ENCODE results near the gene VTI1B.
A peak's percentile ranks its signal among the peaks of the same experiment; 100 is the strongest.

VTI1B gene

DNA sequence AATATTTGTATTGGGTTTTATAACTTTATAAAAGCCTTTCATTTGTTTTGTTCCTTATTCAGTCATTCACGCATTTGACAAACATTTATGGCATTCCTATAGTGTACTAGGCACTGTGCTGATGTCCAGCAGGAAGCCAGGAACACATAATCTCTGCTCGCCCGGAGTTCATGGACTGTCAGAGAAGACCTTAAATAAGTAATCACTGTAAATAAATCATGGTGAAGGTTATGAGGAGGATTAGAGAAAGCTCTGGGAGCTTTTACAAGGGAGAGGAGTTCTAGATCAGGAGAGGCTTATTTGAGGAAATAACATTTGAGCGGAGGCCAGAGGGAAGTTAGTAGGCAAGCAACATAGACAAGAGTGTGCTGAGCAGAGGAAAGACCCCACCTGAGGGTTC, 22.6 kb upstream of the VTI1B start:
- TF ChIP-seq ZNF274 (IDR thresholded peaks at IDR 0.05; ENCODE audit: low read depth, low read length), result no peak
- no peak overlapping the region for H3K4me3 ChIP-seq (ENCODE audit: low read length)

GRCh38 chr14:67695394-67695949, 21.0 kb upstream of the VTI1B start, which contains the start of gene RDH11:
Gene RDH11 (minus strand): TSS chr14:67695764. CDS start chr14:67695703, 61 bp downstream.
- peak within 1 kb of the TSS; percentile 85 for H3K4me3 ChIP-seq (ENCODE audit: low read length)
- TF ChIP-seq ZNF274 (IDR thresholded peaks at IDR 0.05; ENCODE audit: low read depth, low read length), result no peak

- peak overlapping the region; percentile 85 for H3K4me3 ChIP-seq (ENCODE audit: low read length)
- no peak for TF ChIP-seq ZNF274 (IDR thresholded peaks at IDR 0.05; ENCODE audit: low read depth, low read length)
Measured at GRCh38 chr14:67694791-67695393, 20.5 kb upstream of the VTI1B start.

DNA sequence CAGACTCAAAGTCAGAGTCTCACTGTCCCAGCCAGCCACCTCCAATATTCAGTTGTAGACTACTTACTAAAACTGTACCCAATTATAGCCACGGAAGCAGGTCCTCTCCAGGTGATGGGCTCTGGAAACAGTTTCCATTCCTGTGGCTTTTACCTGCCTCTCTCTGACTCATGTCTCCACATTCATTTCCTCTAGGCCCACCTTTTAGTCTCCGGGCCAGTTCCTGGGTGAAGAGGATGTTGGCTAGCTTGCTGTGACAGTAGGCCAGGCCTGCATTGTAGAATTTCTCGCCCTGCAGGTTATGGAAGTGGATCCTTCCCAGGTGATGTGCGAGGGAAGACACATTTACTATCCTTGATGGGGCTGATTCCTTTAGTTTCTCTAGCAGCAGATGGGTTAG, 15.6 kb upstream of the VTI1B start:
- H3K4me3 ChIP-seq (ENCODE audit: low read length), result no peak overlapping the region
- TF ChIP-seq ZNF274 (IDR thresholded peaks at IDR 0.05; ENCODE audit: low read depth, low read length), result no peak

DNA sequence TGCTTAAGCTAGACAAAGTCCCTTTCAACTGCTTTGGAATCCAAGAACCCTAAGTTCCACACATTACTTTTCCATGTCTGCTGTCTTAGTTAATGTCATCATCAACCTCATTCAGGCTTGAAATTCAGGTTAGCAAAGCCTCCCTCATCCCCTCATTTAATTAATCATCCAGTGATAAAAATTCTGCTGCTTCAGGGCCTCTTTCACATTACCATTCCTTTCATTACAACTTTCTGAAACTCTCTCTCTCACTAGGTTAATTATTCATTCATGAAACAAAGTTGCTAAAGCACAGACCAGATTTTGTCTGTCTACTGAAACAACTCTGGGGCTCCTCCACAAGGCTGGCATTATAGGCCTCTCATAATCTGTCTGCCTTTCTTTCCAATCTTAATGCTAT, 9.4 kb upstream of the VTI1B start:
- TF ChIP-seq ZNF274 (IDR thresholded peaks at IDR 0.05; ENCODE audit: low read depth, low read length), result no peak
- no peak overlapping the region for H3K4me3 ChIP-seq (ENCODE audit: low read length)

DNA sequence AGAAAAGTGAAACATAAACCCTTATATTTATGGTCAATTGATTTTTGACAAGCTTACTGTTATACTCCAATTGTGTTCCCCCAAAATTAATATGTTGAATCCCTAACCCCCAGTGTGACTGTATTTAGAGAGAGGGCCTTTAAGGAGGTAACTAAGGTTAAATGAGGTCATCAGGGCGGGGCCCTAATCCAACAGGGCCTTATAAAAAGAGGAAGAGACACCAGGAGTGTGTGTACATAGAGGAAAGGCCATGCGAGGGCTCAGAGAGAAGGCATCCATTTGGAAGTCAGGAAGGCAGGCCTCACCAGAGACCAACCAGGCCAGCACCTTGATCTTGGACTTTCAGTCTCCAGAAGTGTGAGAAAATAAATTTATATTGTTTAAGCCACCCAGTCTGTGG, 6.5 kb upstream of the VTI1B start:
- no peak overlapping the region for H3K4me3 ChIP-seq (ENCODE audit: low read length)
- TF ChIP-seq ZNF274 (IDR thresholded peaks at IDR 0.05; ENCODE audit: low read depth, low read length), result no peak

- no peak overlapping the region for H3K4me3 ChIP-seq (ENCODE audit: low read length)
- no peak for TF ChIP-seq ZNF274 (IDR thresholded peaks at IDR 0.05; ENCODE audit: low read depth, low read length)
Measured at GRCh38 chr14:67680121-67680602, 5.7 kb upstream of the VTI1B start.

DNA sequence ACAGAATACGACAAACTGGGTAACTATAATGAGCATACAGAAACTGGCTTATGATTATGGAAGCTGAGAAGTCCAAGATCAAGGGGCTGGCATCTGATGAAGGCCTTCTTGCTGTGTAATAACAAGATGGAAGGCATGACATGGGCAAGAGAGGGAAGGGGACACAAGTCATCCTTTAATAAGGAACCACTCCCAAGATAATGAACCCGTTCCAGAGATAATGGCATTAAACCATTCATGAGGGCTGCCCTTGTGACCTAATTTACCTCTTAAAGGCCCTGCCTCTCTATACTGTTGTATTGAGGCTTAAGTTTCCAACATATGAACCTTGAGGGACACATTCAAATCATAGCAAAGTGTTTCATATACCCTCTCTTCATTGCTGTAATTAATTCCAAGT, 4.6 kb upstream of the VTI1B start:
- H3K4me3 ChIP-seq (ENCODE audit: low read length), result no peak overlapping the region
- TF ChIP-seq ZNF274 (IDR thresholded peaks at IDR 0.05; ENCODE audit: low read depth, low read length), result no peak

DNA sequence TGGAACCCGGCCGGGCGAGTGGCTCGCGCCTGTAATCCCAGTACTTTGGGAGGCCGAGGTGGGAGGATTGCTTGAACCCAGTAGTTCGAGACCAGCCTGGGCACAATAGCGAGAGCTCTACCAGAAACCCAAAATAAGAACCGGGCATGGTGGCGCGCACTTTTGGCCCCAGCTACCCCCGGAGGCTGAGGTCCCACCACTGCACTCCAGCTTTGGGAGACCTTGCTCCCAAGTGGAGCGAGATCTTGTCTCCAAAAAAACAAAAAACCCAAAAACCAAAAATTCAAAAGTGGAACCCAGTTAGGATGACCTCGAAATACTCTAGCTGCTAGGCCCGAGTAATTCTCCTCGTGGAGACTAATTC, 769 bp upstream of the VTI1B start:
- TF ChIP-seq ZNF274 (IDR thresholded peaks at IDR 0.05; ENCODE audit: low read depth, low read length), result no peak
- peak overlapping the region; percentile 89; the same call in 1 of the 2 replicates for H3K4me3 ChIP-seq (ENCODE audit: low read length)

DNA sequence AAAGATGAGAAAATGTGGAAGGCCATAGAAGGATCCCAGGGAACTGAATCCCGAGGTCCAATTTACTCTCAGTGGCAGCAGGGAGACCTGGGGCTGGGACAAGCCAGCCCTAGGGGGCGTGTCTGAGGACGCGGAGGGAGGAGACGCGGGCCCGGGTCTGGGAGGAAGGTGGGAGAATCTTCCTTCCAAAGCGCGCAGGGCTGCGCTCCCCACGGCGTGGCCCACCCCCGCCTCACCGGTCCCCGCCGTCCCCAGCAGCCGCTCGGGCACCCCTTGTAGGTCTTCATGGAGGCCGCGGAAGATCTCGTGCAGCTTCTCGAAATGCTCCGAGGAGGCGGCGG, 323 bp downstream of the VTI1B start:
- no peak for TF ChIP-seq ZNF274 (IDR thresholded peaks at IDR 0.05; ENCODE audit: low read depth, low read length)
- peak overlapping the region; percentile 89 for H3K4me3 ChIP-seq (ENCODE audit: low read length)

GRCh38 chr14:67673451-67673850, 981 bp downstream of the VTI1B start:
- no peak for TF ChIP-seq ZNF274 (IDR thresholded peaks at IDR 0.05; ENCODE audit: low read depth, low read length)
- H3K4me3 ChIP-seq (ENCODE audit: low read length), result peak overlapping the region; percentile 89

DNA sequence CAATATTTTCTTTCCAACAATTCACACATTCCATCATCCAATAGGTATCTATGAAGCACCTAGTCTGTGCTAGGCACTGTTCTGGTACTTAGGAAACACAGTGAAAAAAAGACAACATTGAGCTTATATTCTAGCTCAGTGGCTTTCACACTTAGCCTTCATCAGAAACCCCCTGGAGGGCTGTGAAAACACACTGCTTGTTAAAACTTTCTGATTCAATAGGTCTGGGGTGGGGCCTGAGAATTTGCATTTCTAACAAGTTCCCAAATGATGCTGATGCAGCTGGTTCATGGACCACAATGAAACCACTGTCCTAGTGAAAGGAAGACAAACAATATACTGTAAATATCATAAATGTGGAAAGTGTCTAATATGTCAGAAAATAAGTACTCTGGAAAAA, 5.9 kb downstream of the VTI1B start:
- no peak overlapping the region for H3K4me3 ChIP-seq (ENCODE audit: low read length)
- TF ChIP-seq ZNF274 (IDR thresholded peaks at IDR 0.05; ENCODE audit: low read depth, low read length), result no peak

- TF ChIP-seq ZNF274 (IDR thresholded peaks at IDR 0.05; ENCODE audit: low read depth, low read length), result no peak
Measured at GRCh38 chr14:67666750-67667449, 7.5 kb downstream of the VTI1B start.

DNA sequence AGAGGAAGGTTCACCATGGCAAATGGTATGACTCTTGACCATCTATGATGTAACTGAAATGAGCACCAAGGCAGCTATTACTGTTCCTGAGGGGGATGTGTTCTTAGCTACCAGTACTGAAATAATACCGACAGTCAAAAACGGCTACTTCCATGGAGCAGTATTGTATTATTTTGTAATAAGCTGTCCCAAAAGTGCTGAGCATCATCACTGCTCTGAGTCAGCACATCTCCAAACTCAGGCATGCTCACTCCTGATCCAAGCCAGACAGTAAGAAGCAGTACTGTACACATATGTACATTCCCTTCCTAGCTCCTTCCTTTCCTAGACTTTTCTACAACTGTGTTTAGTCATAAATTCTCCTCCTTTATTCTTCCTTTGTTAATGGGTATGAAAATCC, 8.6 kb downstream of the VTI1B start:
- no peak for TF ChIP-seq ZNF274 (IDR thresholded peaks at IDR 0.05; ENCODE audit: low read depth, low read length)
- no peak overlapping the region for H3K4me3 ChIP-seq (ENCODE audit: low read length)

More at GRCh38 chr14:67666750-67667449, 7.5 kb downstream of the VTI1B start:
- no peak overlapping the region for H3K4me3 ChIP-seq (ENCODE audit: low read length)

DNA sequence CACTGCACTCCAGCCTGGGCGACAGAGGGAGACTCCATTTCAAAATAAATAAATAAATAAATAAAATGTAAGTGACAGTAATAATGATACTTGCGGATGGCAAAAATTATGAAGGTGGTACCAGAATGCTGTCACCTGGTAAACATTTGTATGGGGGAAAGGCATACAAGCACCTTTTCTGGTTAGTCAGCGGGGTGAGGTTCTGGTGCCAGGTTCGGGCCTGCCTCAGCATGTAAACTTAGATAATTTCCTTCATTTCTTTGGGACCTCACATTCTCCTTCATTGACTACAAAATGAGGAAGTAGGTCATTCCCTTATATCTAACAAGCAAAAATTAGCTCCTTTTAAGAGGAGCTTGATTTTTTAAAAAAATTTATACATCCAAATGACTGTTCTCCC, 10.8 kb downstream of the VTI1B start:
- H3K4me3 ChIP-seq (ENCODE audit: low read length), result no peak overlapping the region
- TF ChIP-seq ZNF274 (IDR thresholded peaks at IDR 0.05; ENCODE audit: low read depth, low read length), result no peak
